Fibroblast of skin of abdomen (primary cell): Measurements from ENCODE around the gene PGP. TPM values are rescaled to one million over a fixed set of nuclear protein-coding genes. Genes with fewer than 3 reads are reported as not detected.
A peak's percentile ranks its signal among the peaks of the same experiment; 100 is the strongest.
"Not testable (repeated sequence)": the region's sequence is repeated elsewhere in the genome, so short reads cannot be mapped to it uniquely, and the experiment has no call there.

Experiments
- DNase-seq: peaks from one replicate; pipeline ENCODE4 v3.0.0-alpha.2; 2013
- polyA plus RNA-seq, 2 experiments: library from polyadenylated mRNA; unstranded; fragments of 120-200 nt; gene quantifications; one replicate each; pipeline ENCODE4 v1.2.1, GENCODE V29; 2013; ENCODE audit not compliant: insufficient read length in 2 of 2

PGP gene
- polyA plus RNA-seq (2013, experiment 1 of 2; ENCODE audit: insufficient read length): 6.9 TPM
- polyA plus RNA-seq (2013, experiment 2 of 2; ENCODE audit: insufficient read length): 7.7 TPM

GRCh38 chr16:2214719-2214968 lies at the start of gene PGP:
Gene PGP (minus strand): TSS chr16:2214840. CDS start chr16:2214777, 63 bp downstream.
- no peak for DNase-seq

- not testable (repeated sequence) for DNase-seq
These were observed 48.4 kb upstream of the PGP start for GRCh38 chr16:2263026-2263425.

- no peak for DNase-seq
These were observed 45.6 kb upstream of the PGP start for GRCh38 chr16:2260250-2260649.

GRCh38 chr16:2258530-2258929 lies 43.9 kb upstream of the PGP start:
- DNase-seq: not testable (repeated sequence)

- no peak for DNase-seq
These were observed 43.1 kb upstream of the PGP start for GRCh38 chr16:2257726-2258125.

- DNase-seq: no peak
These were observed 42.0 kb upstream of the PGP start for GRCh38 chr16:2256531-2257140.

GRCh38 chr16:2253293-2253692 lies 38.7 kb upstream of the PGP start:
- no peak for DNase-seq

- DNase-seq: no peak
These were observed 38.1 kb upstream of the PGP start for GRCh38 chr16:2252806-2253148.

GRCh38 chr16:2251296-2252111 lies 36.9 kb upstream of the PGP start, which contains the start of gene ECI1:
Gene ECI1 (minus strand): TSS chr16:2251587. CDS start chr16:2251566, 21 bp downstream.
- DNase-seq: peak; percentile 91

- DNase-seq: no peak
These were observed 36.1 kb upstream of the PGP start for GRCh38 chr16:2250652-2251295.

GRCh38 chr16:2246301-2246885 lies 31.8 kb upstream of the PGP start:
- no peak for DNase-seq

- DNase-seq: no peak
These were observed 30.5 kb upstream of the PGP start for GRCh38 chr16:2244926-2245795.

- DNase-seq: no peak
These were observed 29.7 kb upstream of the PGP start for GRCh38 chr16:2244301-2244700.

GRCh38 chr16:2243781-2244180 lies 29.1 kb upstream of the PGP start:
- no peak for DNase-seq

- DNase-seq: no peak
These were observed 28.4 kb upstream of the PGP start for GRCh38 chr16:2243031-2243528.

GRCh38 chr16:2242598-2242997 lies 28.0 kb upstream of the PGP start:
- no peak for DNase-seq

- DNase-seq: not testable (repeated sequence)
These were observed 25.7 kb upstream of the PGP start for GRCh38 chr16:2240331-2240730.

GRCh38 chr16:2238838-2239675 lies 24.4 kb upstream of the PGP start:
- DNase-seq: no peak

GRCh38 chr16:2238150-2238837 lies 23.7 kb upstream of the PGP start:
- DNase-seq: no peak

GRCh38 chr16:2237493-2238149 lies 23.0 kb upstream of the PGP start:
- DNase-seq: no peak
